Calu3 (cell line): ENCODE measurements around the gene TBL3. TPM values are rescaled to one million over a fixed set of nuclear protein-coding genes. Genes with fewer than 3 reads are reported as not detected.
A peak's percentile ranks its signal among the peaks of the same experiment; 100 is the strongest.

Experiments
- BruUV-seq: library from RNA; stranded (reverse); fragments of 400-500 nt; replicated peaks from 2 replicates; lab custom pipeline; 2021; lab: Mats Ljungman, UMichigan
- CTCF ChIA-PET: fragments of 300-600 bp; sonication (Branson Sonifier 250); formaldehyde crosslinking; loops from one replicate; lab custom pipeline; 2022; ENCODE audit warnings: antibody characterized with exemption; lab: Charles Lee
- DNase-seq: peaks from one replicate; pipeline ENCODE4 v3.0.0; 2022
- H3K27ac Mint-ChIP-seq: one replicate; pipeline ENCODE4 v1.8.0; 2022; ENCODE audit warnings: mixed read lengths; ENCODE audit not compliant: unreplicated experiment
- H3K27me3 Mint-ChIP-seq: one replicate; pipeline ENCODE4 v1.8.0; 2022; ENCODE audit warnings: mixed read lengths; ENCODE audit not compliant: unreplicated experiment
- H3K36me3 Mint-ChIP-seq: one replicate; pipeline ENCODE4 v1.8.0; 2022; ENCODE audit warnings: mild to moderate bottlenecking, moderate library complexity, mixed read lengths; ENCODE audit not compliant: insufficient read depth, unreplicated experiment
- H3K4me1 Mint-ChIP-seq: one replicate; pipeline ENCODE4 v1.8.0; 2022; ENCODE audit warnings: mild to moderate bottlenecking, low read depth, mixed read lengths; ENCODE audit not compliant: unreplicated experiment
- H3K4me3 Mint-ChIP-seq: one replicate; pipeline ENCODE4 v1.8.0; 2022; ENCODE audit warnings: mild to moderate bottlenecking, low read depth, moderate library complexity, mixed read lengths; ENCODE audit not compliant: unreplicated experiment
- H3K9me3 Mint-ChIP-seq: one replicate; pipeline ENCODE4 v1.8.0; 2022; ENCODE audit warnings: low read depth, mixed read lengths; ENCODE audit not compliant: unreplicated experiment
- intact Hi-C: fragments of 100-400 bp; cut with micrococcal nuclease; formaldehyde crosslinking; loops from one replicate; pipeline ENCODE4 v1.10.0; 2022; ENCODE audit not compliant: unreplicated experiment
- total RNA-seq: library from RNA; stranded (reverse); gene quantifications from 2 replicates; pipeline ENCODE4 v1.2.3, GENCODE V29; 2022
- TF ChIP-seq, protein P1 (sequence below): fragments of 200-600 bp; IDR thresholded peaks from one replicate; pipeline ENCODE4 v1.8.0; 2022; ENCODE audit warnings: antibody characterized with exemption; ENCODE audit not compliant: unreplicated experiment

The TBL3 gene
- total RNA-seq, 1 experiment from 2014 or later: 62.0 TPM

DNA sequence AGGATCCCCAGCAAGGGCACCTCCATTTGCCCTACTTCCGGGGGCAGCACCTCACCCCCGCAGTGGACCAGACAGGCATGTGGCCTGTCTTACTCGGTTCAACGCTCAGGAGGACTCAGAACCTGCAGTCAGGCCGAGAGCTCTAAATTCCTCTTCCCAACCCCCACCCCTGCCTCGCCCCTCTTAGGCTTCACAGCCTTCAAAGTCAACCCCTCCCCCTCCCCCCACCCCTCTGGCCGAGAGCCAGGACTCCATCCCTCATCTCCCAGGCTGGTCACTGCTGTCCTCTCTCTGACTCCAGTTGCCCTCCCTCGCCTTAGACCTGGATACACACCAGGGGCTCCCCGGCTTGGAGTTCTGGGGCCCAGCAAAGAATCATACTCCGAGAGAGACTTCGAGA lies 45.6 kb upstream of the TBL3 start:
- TF ChIP-seq, protein P1, sequence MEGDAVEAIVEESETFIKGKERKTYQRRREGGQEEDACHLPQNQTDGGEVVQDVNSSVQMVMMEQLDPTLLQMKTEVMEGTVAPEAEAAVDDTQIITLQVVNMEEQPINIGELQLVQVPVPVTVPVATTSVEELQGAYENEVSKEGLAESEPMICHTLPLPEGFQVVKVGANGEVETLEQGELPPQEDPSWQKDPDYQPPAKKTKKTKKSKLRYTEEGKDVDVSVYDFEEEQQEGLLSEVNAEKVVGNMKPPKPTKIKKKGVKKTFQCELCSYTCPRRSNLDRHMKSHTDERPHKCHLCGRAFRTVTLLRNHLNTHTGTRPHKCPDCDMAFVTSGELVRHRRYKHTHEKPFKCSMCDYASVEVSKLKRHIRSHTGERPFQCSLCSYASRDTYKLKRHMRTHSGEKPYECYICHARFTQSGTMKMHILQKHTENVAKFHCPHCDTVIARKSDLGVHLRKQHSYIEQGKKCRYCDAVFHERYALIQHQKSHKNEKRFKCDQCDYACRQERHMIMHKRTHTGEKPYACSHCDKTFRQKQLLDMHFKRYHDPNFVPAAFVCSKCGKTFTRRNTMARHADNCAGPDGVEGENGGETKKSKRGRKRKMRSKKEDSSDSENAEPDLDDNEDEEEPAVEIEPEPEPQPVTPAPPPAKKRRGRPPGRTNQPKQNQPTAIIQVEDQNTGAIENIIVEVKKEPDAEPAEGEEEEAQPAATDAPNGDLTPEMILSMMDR: no peak
- intact Hi-C loops: no loop called here
- BruUV-seq: no TSS peak
- no peak for DNase-seq
- Mint-ChIP-seq H3K4me3 (no peak overlapping the region), H3K27me3 (peaks cover 41% of the 10 kb centered on the region), H3K4me1 (peaks cover 14% of the 10 kb centered on the region), H3K27ac (no peak overlapping the region), H3K36me3 (peaks cover 4% of the 10 kb centered on the region), H3K9me3 (no peaks in the 10 kb centered on the region)
- CTCF ChIA-PET: interaction anchor here (0.6 to 1.1 kb wide), 2 partner anchors 17 to 102 kb away, joined by 3 to 4 read pairs; partner anchors contain the start of gene MSRB1

DNA sequence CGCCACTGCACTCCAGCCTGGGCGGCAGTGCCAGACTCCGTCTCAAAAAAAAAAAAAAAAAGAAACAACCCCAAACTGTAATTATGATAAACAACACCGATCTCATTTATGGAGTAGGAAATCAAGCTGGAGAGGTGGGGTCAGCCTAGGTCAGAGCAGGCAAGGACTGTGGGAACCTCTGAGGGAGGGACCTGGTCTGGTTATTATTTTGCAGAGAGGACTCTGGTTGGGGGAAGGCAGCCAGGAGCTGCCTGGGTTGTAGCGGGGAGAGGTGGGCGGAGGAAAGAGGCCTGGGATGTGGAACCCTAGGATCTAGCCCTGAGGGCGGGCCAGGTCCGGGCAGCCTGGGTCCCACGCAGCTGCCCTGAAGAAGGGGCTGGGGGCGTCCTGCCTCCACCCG lies 42.7 kb upstream of the TBL3 start:
- CTCF ChIA-PET: interaction anchor here (0.7 kb wide), 1 partner anchor 107 kb away, joined by 6 read pairs; no protein-coding TSS in a partner anchor
- no peak overlapping the region for H3K27ac Mint-ChIP-seq
- TF ChIP-seq, protein P1: no peak
- intact Hi-C loops: loop anchor here (2.0 kb wide), 1 partner anchor 66 kb away; no protein-coding TSS in a partner anchor
- peaks cover 13% of the 10 kb centered on the region for H3K27me3 Mint-ChIP-seq
- no peaks in the 10 kb centered on the region for H3K36me3 Mint-ChIP-seq
- H3K4me3 Mint-ChIP-seq: peak overlapping the region; percentile 28
- BruUV-seq: no TSS peak
- H3K4me1 Mint-ChIP-seq: no peaks in the 10 kb centered on the region
- no peak for DNase-seq
- no peaks in the 10 kb centered on the region for H3K9me3 Mint-ChIP-seq

DNA sequence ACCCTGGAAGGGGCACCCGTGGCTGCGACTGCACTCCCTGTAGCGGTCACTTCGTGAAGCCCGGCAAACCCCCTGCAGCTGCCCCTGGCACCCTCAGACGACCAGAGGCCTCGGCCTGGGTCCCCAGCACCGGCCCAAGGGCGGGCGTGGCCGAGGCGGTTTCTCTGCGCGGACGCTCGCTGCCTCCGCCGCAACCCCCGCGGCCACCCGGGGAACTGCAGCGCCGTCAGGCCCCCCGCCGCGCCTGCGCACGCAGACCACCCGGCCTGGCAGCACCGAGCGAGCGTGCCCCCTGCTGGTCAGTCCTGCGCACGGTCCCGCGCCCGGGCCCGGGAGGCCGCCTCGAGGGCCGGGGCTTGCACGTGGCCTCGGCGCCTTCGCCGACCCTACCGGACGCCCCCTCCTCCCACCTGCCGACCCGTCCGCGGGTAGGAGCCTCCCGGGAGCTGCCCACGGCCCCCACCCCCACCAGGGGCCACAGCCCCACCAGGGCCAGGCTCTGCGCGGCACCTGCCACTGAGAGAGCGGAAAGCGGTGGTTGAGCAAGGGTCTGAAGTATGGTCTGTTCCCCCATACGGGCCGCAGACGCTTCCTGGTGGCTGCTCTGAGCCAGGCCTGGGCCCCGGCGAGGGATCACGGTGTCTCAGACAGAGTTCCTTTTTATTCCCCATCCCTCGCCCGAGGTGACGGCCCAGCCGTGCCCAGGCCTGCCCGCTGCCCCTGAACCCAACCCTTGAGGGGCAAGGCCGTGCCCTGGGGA lies 42.1 kb upstream of the TBL3 start:
- BruUV-seq: no TSS peak
- H3K4me3 Mint-ChIP-seq: peak overlapping the region; percentile 28
- no peaks in the 10 kb centered on the region for H3K9me3 Mint-ChIP-seq
- H3K36me3 Mint-ChIP-seq: no peaks in the 10 kb centered on the region
- H3K4me1 Mint-ChIP-seq: no peaks in the 10 kb centered on the region
- DNase-seq: peak; percentile 99
- CTCF ChIA-PET: interaction anchor here (0.6 kb wide), 1 partner anchor 791 kb away, joined by 3 read pairs; no protein-coding TSS in a partner anchor
- TF ChIP-seq, protein P1: peak; percentile 99
- no peak overlapping the region for H3K27ac Mint-ChIP-seq
- H3K27me3 Mint-ChIP-seq: peaks cover 6% of the 10 kb centered on the region
- intact Hi-C loops: loop anchor here (2.0 kb wide), 1 partner anchor 67 kb away; no protein-coding TSS in a partner anchor

DNA sequence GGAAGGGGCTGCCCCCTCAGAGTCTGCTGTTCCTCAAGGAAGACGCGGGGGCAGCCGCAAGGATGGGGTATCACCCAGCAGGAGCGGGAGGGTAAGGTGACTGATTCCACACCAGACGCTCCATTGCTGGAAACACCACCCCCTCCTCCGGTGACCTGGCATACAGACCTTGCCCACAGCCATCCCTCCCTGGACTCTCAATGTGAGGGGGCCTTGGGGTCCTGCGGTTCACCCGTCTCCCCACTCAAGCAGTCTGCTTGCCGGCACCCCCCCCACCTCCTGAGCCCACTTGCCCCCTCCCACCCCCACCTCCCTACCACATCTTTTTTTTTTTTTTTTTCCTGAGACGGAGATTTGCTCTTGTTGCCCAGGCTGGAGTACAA lies 41.5 kb upstream of the TBL3 start:
- no TSS peak for BruUV-seq
- intact Hi-C loops: no loop called here
- peaks cover under 1% of the 10 kb centered on the region for H3K27me3 Mint-ChIP-seq
- no peaks in the 10 kb centered on the region for H3K9me3 Mint-ChIP-seq
- no peak overlapping the region for H3K4me3 Mint-ChIP-seq
- CTCF ChIA-PET: interaction anchor here (0.7 kb wide), 1 partner anchor 21 kb away, joined by 3 read pairs; no protein-coding TSS in a partner anchor
- TF ChIP-seq, protein P1: no peak
- H3K27ac Mint-ChIP-seq: no peak overlapping the region
- H3K36me3 Mint-ChIP-seq: no peaks in the 10 kb centered on the region
- no peaks in the 10 kb centered on the region for H3K4me1 Mint-ChIP-seq
- DNase-seq: no peak
